HFF-Myc (cell line): Measurements from ENCODE around the gene RELB.

Source experiments
- DNase-seq: peaks from one replicate; pipeline ENCODE4 v3.0.0-alpha.2; 2011; ENCODE audit warnings: low read depth; ENCODE audit errors: extremely low read depth
- H3K4me3 ChIP-seq: replicated peaks from 2 replicates; pipeline ENCODE4 v1.5.1; 2011; ENCODE audit warnings: low read depth, mild to moderate bottlenecking, control low read depth, low read length
- CTCF ChIP-seq: IDR thresholded peaks from 2 replicates; pipeline ENCODE4 v1.5.1; 2012; ENCODE audit warnings: mild to moderate bottlenecking, low read depth, low read length, control low read depth; ENCODE audit errors: missing control alignments

RELB gene

DNA sequence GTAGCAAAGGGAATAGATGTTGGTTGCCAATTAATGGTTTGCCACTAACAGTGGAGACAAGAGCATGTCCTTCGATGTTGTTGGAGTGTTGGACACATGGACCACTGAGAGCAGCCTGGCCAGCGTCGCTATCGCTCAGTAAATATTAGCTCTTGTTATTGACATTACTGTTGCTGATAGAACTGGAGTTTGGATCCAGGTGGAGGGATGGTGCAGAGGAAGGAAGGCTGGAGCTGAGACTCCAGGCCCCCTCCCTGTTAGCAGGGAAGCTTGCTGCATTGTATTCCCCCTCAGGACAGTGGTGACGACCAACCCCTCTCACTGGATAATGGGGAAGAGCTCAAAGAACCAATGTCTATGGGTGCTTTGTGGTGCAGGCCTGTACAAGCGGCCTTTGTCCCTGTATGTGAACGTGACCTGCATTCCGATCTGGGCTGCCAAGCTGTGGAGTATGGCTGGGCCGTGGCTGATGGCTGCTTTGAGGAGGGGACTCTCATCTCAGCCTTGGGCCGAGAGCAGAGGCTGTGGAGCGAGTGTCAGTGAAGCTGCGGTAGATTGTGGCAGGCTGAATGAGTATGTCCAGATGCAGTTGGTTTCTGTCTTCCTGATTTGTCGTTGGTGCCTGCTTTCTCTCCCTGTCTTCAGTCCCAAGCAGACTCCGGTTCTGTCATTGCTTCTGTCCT, 44.5 kb downstream of the RELB start:
- no peak overlapping the region for H3K4me3 ChIP-seq
- no peak for TF ChIP-seq CTCF

DNA sequence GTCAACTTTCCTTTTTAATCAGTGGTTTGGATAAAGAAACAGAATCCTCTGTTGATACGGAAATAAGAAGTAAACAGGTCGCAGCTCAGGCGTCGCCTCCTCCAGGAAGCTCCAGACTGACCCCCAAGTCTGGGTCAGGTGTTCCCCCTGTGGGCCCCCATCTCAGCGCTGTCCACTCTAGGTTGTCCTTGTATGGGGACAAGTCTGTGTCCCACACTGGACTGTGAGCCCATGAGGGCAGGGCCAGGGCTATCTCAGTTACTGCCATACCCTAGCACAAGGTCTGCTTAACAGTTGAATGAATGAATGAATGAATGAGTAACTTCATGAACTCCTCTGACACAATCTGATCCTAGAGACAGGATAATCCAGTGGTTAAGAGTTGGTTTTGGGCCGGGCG, 45.1 kb downstream of the RELB start:
- no peak overlapping the region for H3K4me3 ChIP-seq
- no peak for DNase-seq
- no peak for TF ChIP-seq CTCF

More for the DNA sequence above, 44.5 kb downstream of the RELB start:
- DNase-seq, result no peak

DNA sequence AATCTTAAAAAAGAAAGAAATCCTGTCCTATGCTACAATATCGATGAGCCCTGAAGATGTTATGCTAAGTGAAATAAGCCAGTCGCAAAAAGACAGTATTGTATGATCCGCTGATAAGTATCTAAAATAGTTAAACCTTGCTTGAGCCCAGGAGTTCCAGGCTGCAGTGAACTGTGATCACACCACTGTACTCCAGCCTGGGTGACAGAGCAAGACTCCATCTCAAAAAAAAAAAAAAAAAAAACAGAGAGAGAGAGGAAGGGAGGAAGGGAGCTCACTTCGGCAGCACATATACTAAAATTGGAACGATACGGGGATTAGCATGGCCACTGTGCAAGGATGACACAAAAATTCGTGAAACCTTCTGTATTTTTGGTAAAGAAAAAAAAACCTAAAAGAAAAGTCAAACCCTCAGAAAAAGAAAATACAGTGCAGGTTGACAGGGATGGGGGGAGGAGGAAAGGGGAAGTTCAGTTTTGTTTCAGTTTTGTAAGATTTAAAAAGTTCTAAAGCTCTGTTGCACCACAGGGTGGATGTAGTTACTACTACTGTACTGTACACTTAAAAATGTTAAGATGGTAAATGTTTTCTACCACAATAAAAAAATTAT, 46.0 kb downstream of the RELB start:
- no peak for TF ChIP-seq CTCF
- DNase-seq, result no peak
- H3K4me3 ChIP-seq, result no peak overlapping the region

DNA sequence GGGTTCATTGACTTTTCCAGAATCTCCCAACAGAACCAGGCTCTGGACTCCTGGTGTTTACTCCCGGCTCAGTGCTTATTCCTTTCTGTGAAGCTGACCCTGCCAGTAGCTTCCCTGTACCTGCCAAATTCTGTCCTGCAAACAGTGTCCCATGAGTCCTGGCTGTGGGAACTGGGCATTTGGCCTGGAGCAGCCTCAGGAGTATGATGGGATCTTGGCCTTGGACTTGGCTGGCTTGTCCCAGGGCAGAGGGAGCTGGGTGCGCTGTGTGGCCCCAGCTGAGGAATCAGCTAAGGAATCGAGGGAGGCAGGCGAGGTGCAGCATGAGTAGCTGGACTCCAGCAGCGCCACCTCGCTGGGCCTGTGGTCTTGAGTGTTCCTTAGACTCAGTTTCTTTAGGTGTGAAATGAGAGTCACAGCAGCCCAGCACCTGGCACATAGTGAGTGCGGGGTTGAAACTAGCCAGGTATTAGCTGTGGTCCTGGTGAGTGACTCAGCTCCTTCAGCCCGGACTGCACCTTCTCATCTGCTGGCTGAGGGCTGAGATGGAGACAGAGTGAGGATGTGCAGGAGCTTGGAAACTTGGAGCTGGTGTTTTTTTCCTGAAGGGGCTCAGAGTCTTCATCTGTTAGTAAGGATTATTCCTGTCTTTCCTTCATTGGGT, 47.9 kb downstream of the RELB start:
- no peak for DNase-seq
- H3K4me3 ChIP-seq, result no peak overlapping the region
- no peak for TF ChIP-seq CTCF

DNA sequence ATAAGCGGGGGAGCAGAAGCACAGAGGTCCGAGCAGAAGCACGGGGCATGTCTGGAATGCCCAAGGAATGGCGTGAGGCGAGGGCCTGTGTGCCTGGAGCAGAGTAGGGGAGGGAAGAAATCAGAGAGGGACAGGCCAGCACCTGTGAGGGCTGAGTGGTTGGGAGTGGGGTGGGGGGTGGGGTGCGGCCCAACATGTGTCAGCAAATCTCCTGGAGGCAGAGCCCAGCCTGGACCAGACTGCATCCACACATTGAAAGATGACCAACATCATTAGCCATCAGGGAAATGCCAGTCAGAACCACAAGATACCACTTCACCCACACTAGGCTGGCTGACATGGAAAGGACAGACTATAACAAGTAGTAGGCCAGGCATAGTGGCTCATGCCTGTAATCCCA, 48.8 kb downstream of the RELB start:
- DNase-seq, result no peak
- H3K4me3 ChIP-seq, result no peak overlapping the region
- TF ChIP-seq CTCF, result no peak

- no peak overlapping the region for H3K4me3 ChIP-seq
- no peak for DNase-seq
- no peak for TF ChIP-seq CTCF
Measured at GRCh38 chr19:45051929-45052579, 50.8 kb downstream of the RELB start.
